Neutrophil (primary cell): ENCODE results near the gene HSD17B8.

ENCODE experiments used
- H3K27ac ChIP-seq: fragments of 200-600 bp; sonication (generic); 2 replicates; pipeline ENCODE4 v1.5.1; 2016; ENCODE audit warnings: mild to moderate bottlenecking, moderate library complexity
- H3K27me3 ChIP-seq: fragments of 200-600 bp; sonication (generic); 2 replicates; pipeline ENCODE4 v1.6.0; 2016; ENCODE audit warnings: mild to moderate bottlenecking
- H3K36me3 ChIP-seq: fragments of 200-600 bp; sonication (generic); 2 replicates; pipeline ENCODE4 v1.5.1; 2017
- H3K4me1 ChIP-seq, 2 experiments: fragments of 200-600 bp in 1 of 2; sonication (generic) in 1 of 2; 1 replicate in 1 of 2; 2 replicates in 1 of 2; pipeline versions ENCODE4 v1.5.1 to v1.6.1; 2013 to 2016; ENCODE audit warnings: low read depth in 1 of 2, low read length in 1 of 2, mild to moderate bottlenecking in 1 of 2, moderate library complexity in 1 of 2; ENCODE audit not compliant: control insufficient read depth in 1 of 2, insufficient read depth in 1 of 2
- H3K4me3 ChIP-seq, 2 experiments: fragments of 200-600 bp in 1 of 2; sonication (generic) in 1 of 2; 1 replicate in 1 of 2; 2 replicates in 1 of 2; pipeline ENCODE4 v1.5.1; 2013 to 2016; ENCODE audit warnings: low read depth in 1 of 2, low read length in 1 of 2, mild to moderate bottlenecking in 1 of 2, moderate library complexity in 1 of 2
- H3K9me3 ChIP-seq: fragments of 200-600 bp; sonication (generic); 2 replicates; pipeline ENCODE4 v1.5.1; 2016
- CTCF ChIP-seq: fragments of 200-600 bp; sonication (generic); IDR thresholded peaks from 2 replicates; pipeline ENCODE4 v1.5.1; 2016; ENCODE audit warnings: antibody characterized with exemption

The HSD17B8 gene

GRCh38 chr6:33177552-33178446 lies 26.7 kb upstream of the HSD17B8 start:
- no peak overlapping the region for H3K4me3 ChIP-seq
- no peak overlapping the region for H3K27ac ChIP-seq
- no peak for TF ChIP-seq CTCF
- H3K27me3 ChIP-seq, result peaks cover 11% of the 10 kb centered on the region
- H3K9me3 ChIP-seq, result no peaks in the 10 kb centered on the region
- no peaks in the 10 kb centered on the region for H3K36me3 ChIP-seq
- H3K4me1 ChIP-seq, result peaks cover 0 to under 1% of the 10 kb centered on the region in 2 experiments

- Histone ChIP-seq H3K4me1 (peaks cover 5 to 12% of the 10 kb centered on the region in 2 experiments), H3K4me3 (no peak overlapping the region), H3K27ac (no peak overlapping the region), H3K9me3 (no peaks in the 10 kb centered on the region), H3K36me3 (no peaks in the 10 kb centered on the region), H3K27me3 (peaks cover 11% of the 10 kb centered on the region)
- no peak for TF ChIP-seq CTCF
Measured at GRCh38 chr6:33178755-33179475, 25.5 kb upstream of the HSD17B8 start.

- Histone ChIP-seq H3K27me3 (peaks cover 11% of the 10 kb centered on the region), H3K4me1 (peaks cover 5 to 14% of the 10 kb centered on the region in 2 experiments), H3K4me3 (no peak overlapping the region), H3K36me3 (no peaks in the 10 kb centered on the region), H3K27ac (no peak overlapping the region), H3K9me3 (no peaks in the 10 kb centered on the region)
- TF ChIP-seq CTCF, result no peak
Measured at GRCh38 chr6:33181141-33181540, 23.3 kb upstream of the HSD17B8 start.

DNA sequence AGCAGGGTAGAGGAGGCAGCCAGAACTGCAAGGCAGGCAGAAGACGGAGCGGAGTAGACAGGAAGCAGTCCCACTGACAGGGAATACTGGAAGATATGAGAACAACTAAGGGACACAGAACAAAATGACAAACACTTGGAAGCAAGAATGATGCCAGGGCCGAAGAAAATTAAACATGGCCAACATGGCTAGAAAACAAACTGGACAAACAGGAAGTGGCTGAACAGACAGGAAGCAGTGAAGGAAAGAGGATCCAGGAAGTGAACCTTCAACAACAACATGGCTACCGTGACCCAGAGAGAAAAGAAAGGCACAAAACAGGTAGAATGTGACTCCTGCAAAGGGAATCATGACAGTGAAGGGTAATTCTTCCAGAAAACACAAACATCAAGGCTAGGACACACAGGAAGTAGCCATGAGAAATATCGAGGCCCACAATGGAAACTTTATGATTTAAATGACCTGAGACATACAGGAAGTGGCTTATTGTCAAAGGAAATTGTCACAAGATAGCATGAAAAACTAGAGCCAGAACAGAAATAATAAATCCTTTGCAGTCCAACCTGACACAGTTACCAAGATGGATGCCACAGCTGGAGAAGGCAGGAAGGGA lies 21.3 kb upstream of the HSD17B8 start:
- no peak for TF ChIP-seq CTCF
- Histone ChIP-seq H3K4me1 (peaks cover 5 to 14% of the 10 kb centered on the region in 2 experiments), H3K4me3 (peak overlapping the region in 1 of 2 experiments; percentile 10), H3K9me3 (no peaks in the 10 kb centered on the region), H3K36me3 (no peaks in the 10 kb centered on the region), H3K27ac (peak overlapping the region; percentile 60), H3K27me3 (peaks cover 31% of the 10 kb centered on the region)

DNA sequence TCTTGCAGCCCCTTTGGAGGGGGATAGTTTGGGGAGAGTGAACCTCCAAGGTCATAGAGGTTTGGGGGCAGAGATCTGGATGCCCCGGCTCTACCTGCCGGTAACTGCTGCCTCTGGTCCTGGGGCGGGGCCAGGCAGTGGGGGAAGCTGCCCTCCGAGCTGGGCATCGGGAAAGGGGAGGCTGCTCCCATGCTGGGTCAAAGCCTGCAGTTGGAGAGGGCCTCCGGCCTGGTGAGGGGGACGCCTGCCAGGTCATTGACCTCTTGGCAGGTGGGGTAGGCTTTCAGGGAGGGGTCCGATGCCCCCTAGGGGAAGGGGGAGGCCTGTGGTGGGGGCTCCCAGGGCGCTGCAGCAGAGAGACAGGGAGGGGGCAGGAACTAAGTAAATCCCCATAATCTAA lies 19.3 kb upstream of the HSD17B8 start:
- H3K27ac ChIP-seq, result no peak overlapping the region
- no peak for TF ChIP-seq CTCF
- no peaks in the 10 kb centered on the region for H3K9me3 ChIP-seq
- H3K4me1 ChIP-seq, result peaks cover 5 to 14% of the 10 kb centered on the region in 2 experiments
- H3K4me3 ChIP-seq, result no peak overlapping the region
- H3K27me3 ChIP-seq, result peaks cover 51% of the 10 kb centered on the region
- no peaks in the 10 kb centered on the region for H3K36me3 ChIP-seq
